ENCODE results near the gene SIGLEC8.

DNA sequence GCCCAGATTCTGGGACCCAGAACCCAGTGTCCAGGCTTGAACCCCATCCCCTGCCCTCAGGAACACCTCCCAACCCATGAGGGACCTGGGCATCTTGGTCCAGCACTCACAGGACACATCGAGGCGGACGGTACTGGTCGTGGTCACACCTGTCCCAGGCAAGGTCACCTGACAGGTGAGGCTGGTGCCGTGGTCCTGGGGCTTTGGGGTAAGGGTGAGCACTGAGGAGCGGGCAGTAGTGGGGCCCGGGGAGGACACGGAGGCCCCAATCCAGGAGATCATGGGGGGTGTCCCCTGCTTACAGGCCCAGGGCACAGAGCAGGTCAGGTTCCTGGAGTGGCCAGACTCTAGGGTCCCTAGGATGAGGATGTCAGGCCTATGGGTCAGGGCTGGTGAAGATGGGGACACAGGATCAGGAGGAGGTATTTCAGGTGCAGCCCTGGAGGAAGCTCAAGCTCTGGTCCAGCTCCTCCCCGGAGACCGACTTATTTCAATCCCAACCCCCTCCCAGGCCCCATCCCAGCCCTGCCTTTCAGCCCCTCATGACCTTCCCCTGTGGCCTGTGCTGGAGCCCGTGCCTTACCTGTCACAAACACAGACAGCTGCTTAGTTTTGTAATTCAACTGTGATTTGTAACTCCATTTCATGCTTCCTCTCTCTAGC is 772 bp downstream of the SIGLEC8 start:
- TF ChIP-seq, protein P1, sequence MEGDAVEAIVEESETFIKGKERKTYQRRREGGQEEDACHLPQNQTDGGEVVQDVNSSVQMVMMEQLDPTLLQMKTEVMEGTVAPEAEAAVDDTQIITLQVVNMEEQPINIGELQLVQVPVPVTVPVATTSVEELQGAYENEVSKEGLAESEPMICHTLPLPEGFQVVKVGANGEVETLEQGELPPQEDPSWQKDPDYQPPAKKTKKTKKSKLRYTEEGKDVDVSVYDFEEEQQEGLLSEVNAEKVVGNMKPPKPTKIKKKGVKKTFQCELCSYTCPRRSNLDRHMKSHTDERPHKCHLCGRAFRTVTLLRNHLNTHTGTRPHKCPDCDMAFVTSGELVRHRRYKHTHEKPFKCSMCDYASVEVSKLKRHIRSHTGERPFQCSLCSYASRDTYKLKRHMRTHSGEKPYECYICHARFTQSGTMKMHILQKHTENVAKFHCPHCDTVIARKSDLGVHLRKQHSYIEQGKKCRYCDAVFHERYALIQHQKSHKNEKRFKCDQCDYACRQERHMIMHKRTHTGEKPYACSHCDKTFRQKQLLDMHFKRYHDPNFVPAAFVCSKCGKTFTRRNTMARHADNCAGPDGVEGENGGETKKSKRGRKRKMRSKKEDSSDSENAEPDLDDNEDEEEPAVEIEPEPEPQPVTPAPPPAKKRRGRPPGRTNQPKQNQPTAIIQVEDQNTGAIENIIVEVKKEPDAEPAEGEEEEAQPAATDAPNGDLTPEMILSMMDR (IDR thresholded peaks at IDR 0.05; ENCODE audit: poor library complexity, severe bottlenecking), result no peak
- no peak for TF ChIP-seq EP300 (conservative IDR thresholded peaks at IDR 0.05; ENCODE audit: poor library complexity, severe bottlenecking)
- TF ChIP-seq, protein P2, sequence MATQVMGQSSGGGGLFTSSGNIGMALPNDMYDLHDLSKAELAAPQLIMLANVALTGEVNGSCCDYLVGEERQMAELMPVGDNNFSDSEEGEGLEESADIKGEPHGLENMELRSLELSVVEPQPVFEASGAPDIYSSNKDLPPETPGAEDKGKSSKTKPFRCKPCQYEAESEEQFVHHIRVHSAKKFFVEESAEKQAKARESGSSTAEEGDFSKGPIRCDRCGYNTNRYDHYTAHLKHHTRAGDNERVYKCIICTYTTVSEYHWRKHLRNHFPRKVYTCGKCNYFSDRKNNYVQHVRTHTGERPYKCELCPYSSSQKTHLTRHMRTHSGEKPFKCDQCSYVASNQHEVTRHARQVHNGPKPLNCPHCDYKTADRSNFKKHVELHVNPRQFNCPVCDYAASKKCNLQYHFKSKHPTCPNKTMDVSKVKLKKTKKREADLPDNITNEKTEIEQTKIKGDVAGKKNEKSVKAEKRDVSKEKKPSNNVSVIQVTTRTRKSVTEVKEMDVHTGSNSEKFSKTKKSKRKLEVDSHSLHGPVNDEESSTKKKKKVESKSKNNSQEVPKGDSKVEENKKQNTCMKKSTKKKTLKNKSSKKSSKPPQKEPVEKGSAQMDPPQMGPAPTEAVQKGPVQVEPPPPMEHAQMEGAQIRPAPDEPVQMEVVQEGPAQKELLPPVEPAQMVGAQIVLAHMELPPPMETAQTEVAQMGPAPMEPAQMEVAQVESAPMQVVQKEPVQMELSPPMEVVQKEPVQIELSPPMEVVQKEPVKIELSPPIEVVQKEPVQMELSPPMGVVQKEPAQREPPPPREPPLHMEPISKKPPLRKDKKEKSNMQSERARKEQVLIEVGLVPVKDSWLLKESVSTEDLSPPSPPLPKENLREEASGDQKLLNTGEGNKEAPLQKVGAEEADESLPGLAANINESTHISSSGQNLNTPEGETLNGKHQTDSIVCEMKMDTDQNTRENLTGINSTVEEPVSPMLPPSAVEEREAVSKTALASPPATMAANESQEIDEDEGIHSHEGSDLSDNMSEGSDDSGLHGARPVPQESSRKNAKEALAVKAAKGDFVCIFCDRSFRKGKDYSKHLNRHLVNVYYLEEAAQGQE (IDR thresholded peaks at IDR 0.05; ENCODE audit: borderline replicate concordance), result no peak
- TF ChIP-seq POLR2AphosphoS5 (IDR thresholded peaks at IDR 0.05), result no peak
- TF ChIP-seq MXI1 (conservative IDR thresholded peaks at IDR 0.05; ENCODE audit: poor library complexity, severe bottlenecking), result no peak
- no peak for TF ChIP-seq TAF1 (IDR thresholded peaks at IDR 0.05; ENCODE audit: low read depth)
- no peak for TF ChIP-seq SMC3 (conservative IDR thresholded peaks at IDR 0.05; ENCODE audit: poor library complexity)

All from neural cell (in vitro differentiated cells).